HCT116 (cell line): ENCODE measurements around the gene M1AP. TPM values are rescaled to one million over a fixed set of nuclear protein-coding genes. Genes with fewer than 3 reads are reported as not detected.

Experiments
- ATAC-seq: fragments of 200-7000 bp; cut with Tn5 transposase; 2 replicates; pipeline ENCODE4 v1.9.1; 2020; ENCODE audit warnings: mild to moderate bottlenecking, moderate library complexity
- BruUV-seq: library from RNA; stranded (reverse); fragments of 400-500 nt; replicated peaks from 2 replicates; lab custom pipeline; 2021; lab: Mats Ljungman, UMichigan
- CTCF ChIA-PET: fragments of 300-600 bp; sonication (Branson Sonifier 250); formaldehyde crosslinking; loops from one replicate; lab custom pipeline; 2021; ENCODE audit warnings: antibody characterized with exemption; lab: Charles Lee
- POLR2A ChIA-PET: fragments of 300-600, 350-600 bp; sonication (Branson Sonifier 250); formaldehyde crosslinking; loops from one replicate; lab custom pipeline; 2021; ENCODE audit warnings: antibody characterized with exemption; lab: Charles Lee
- RAD21 ChIA-PET, 2 experiments: fragments of 300-600 bp; sonication (Branson Sonifier 250); formaldehyde crosslinking; loops; one replicate each; lab custom pipeline; 2023; ENCODE audit warnings: low total read pairs in 2 of 2; ENCODE audit not compliant: uncharacterized antibody in 2 of 2, unreplicated experiment in 2 of 2, low non-redundant PET in 1 of 2; lab: Charles Lee
- DNase-seq: peaks from one replicate; pipeline ENCODE4 v3.0.0-alpha.2; 2010; ENCODE audit warnings: low read depth, low spot score
- H2AFZ ChIP-seq: fragments of 200-600 bp; shearing (Covaris generic), sonication (generic); 2 replicates; pipeline ENCODE4 v1.6.1; 2017; ENCODE audit warnings: low read depth, mixed run types, mixed read lengths, antibody characterized with exemption, low read length; ENCODE audit not compliant: poor library complexity, severe bottlenecking
- H3K27ac ChIP-seq: 2 replicates; pipeline ENCODE4 v1.5.1; 2012; ENCODE audit warnings: low read depth, low read length
- H3K27me3 ChIP-seq: fragments of 200-600 bp; sonication (generic); 2 replicates; pipeline ENCODE4 v1.6.1; 2016; ENCODE audit warnings: mixed run types, low read length, mixed read lengths; ENCODE audit not compliant: insufficient read depth
- H3K36me3 ChIP-seq, 2 experiments: fragments of 200-500 bp in 1 of 2; fragments of 200-600 bp in 1 of 2; sonication (Bioruptor generic) in 1 of 2; sonication (generic) in 1 of 2; 2 replicates each; pipeline versions ENCODE4 v1.5.1 to v1.6.1; 2014 to 2016; ENCODE audit warnings: low read length in 2 of 2, inconsistent platforms in 1 of 2, mixed read lengths in 1 of 2, mixed run types in 1 of 2; ENCODE audit not compliant: insufficient read depth in 2 of 2, control insufficient read depth in 1 of 2
- H3K4me1 ChIP-seq, 2 experiments: fragments of 200-600 bp in 1 of 2; sonication (generic) in 1 of 2; 2 replicates each; pipeline versions ENCODE4 v1.5.1 to v1.6.1; 2012 to 2017; ENCODE audit warnings: low read length in 2 of 2, inconsistent platforms in 1 of 2, mild to moderate bottlenecking in 1 of 2, mixed read lengths in 1 of 2, mixed run types in 1 of 2, moderate library complexity in 1 of 2; ENCODE audit not compliant: insufficient read depth in 2 of 2, control insufficient read depth in 1 of 2
- H3K4me2 ChIP-seq: fragments of 200-600 bp; sonication (generic); 2 replicates; pipeline ENCODE4 v1.6.1; 2017; ENCODE audit warnings: mixed run types, low read length, mixed read lengths
- H3K4me3 ChIP-seq, 2 experiments: fragments of 200-600 bp in 1 of 2; sonication (generic) in 1 of 2; replicated peaks in 1 of 2; 2 replicates each; pipeline ENCODE4 v1.5.1; 2011 to 2016; ENCODE audit warnings: low read length in 2 of 2, control low read depth in 1 of 2, low read depth in 1 of 2, mild to moderate bottlenecking in 1 of 2, mixed read lengths in 1 of 2, mixed run types in 1 of 2
- H3K79me2 ChIP-seq: fragments of 200-600 bp; sonication (generic); 2 replicates; pipeline ENCODE4 v1.6.1; 2017; ENCODE audit warnings: mild to moderate bottlenecking, mixed run types, low read length, moderate library complexity, mixed read lengths; ENCODE audit not compliant: insufficient read depth
- H3K9ac ChIP-seq: fragments of 200-600 bp; sonication (generic); 2 replicates; pipeline ENCODE4 v1.6.1; 2016; ENCODE audit warnings: low read length, mixed read lengths
- H3K9me2 ChIP-seq: fragments of 200-600 bp; sonication (generic), shearing (Covaris generic); 2 replicates; pipeline ENCODE4 v1.6.1; 2017; ENCODE audit warnings: mixed run types, mild to moderate bottlenecking, moderate library complexity; ENCODE audit not compliant: insufficient read depth
- H3K9me3 ChIP-seq, 2 experiments: fragments of 200-500 bp in 1 of 2; fragments of 200-600 bp in 1 of 2; sonication (Bioruptor generic) in 1 of 2; sonication (generic) in 1 of 2; 2 replicates each; pipeline ENCODE4 v1.6.1; 2014 to 2017; ENCODE audit warnings: low read length in 2 of 2, mixed read lengths in 2 of 2, inconsistent platforms in 1 of 2, low read depth in 1 of 2, mild to moderate bottlenecking in 1 of 2, mixed run types in 1 of 2, moderate library complexity in 1 of 2; ENCODE audit not compliant: control insufficient read depth in 1 of 2, insufficient read depth in 1 of 2
- H4K20me1 ChIP-seq: fragments of 200-600 bp; sonication (generic), shearing (Covaris generic); 2 replicates; pipeline ENCODE4 v1.6.1; 2017; ENCODE audit warnings: mixed run types, mild to moderate bottlenecking, moderate library complexity; ENCODE audit not compliant: insufficient read depth
- CBX3 ChIP-seq: IDR thresholded peaks from 2 replicates; pipeline ENCODE4 v1.6.1; 2012; ENCODE audit warnings: low read depth
- CTCF ChIP-seq, 3 experiments: fragments of 200-600 bp in 1 of 3; sonication (generic) in 1 of 3; IDR thresholded peaks in 2 of 3; conservative IDR thresholded peaks in 1 of 3; 2 replicates each; pipeline ENCODE4 v1.5.1; 2012 to 2017; ENCODE audit warnings: low read depth in 2 of 3, low read length in 2 of 3, antibody characterized with exemption in 1 of 3, borderline replicate concordance in 1 of 3, control low read depth in 1 of 3, mild to moderate bottlenecking in 1 of 3, mixed read lengths in 1 of 3, mixed run types in 1 of 3, moderate library complexity in 1 of 3; ENCODE audit not compliant: insufficient read depth in 1 of 3
- EGR1 ChIP-seq: IDR thresholded peaks from 2 replicates; pipeline ENCODE4 v1.6.1; 2012; ENCODE audit warnings: low read depth
- EZH2phosphoT487 ChIP-seq: fragments of 200-600 bp; IDR thresholded peaks from 2 replicates; pipeline ENCODE4 v1.6.1; 2018; ENCODE audit warnings: antibody characterized with exemption, borderline replicate concordance
- FOSL1 ChIP-seq: IDR thresholded peaks from 2 replicates; pipeline ENCODE4 v1.6.1; 2012; ENCODE audit warnings: low read depth
- JUND ChIP-seq: IDR thresholded peaks from 2 replicates; pipeline ENCODE4 v1.6.1; 2012
- RAD21 ChIP-seq: IDR thresholded peaks from 2 replicates; pipeline ENCODE4 v1.6.1; 2012; ENCODE audit warnings: low read depth, mild to moderate bottlenecking
- SP1 ChIP-seq: IDR thresholded peaks from 2 replicates; pipeline ENCODE4 v1.6.1; 2012; ENCODE audit warnings: low read depth
- ZNF274 ChIP-seq: fragments of 200-500 bp; sonication (Bioruptor generic); IDR thresholded peaks from 2 replicates; pipeline ENCODE4 v1.6.1; 2014; ENCODE audit warnings: mild to moderate bottlenecking, low read depth, low read length, inconsistent platforms
- intact Hi-C: fragments of 100-400 bp; cut with micrococcal nuclease; formaldehyde crosslinking; loops from 2 replicates; pipeline ENCODE4 v1.10.0; 2022
- total RNA-seq: library from RNA; stranded (reverse); gene quantifications from one replicate; pipeline ENCODE4 v1.2.1, GENCODE V29; 2021; ENCODE audit not compliant: unreplicated experiment
- TF ChIP-seq, protein P1 (sequence below): IDR thresholded peaks from 2 replicates; pipeline ENCODE4 v1.6.1; 2012; ENCODE audit warnings: low read depth
- TF ChIP-seq, protein P2 (sequence below): IDR thresholded peaks from 2 replicates; pipeline ENCODE4 v1.6.1; 2011; ENCODE audit warnings: mild to moderate bottlenecking, low read length, moderate library complexity; ENCODE audit not compliant: insufficient replicate concordance; ENCODE audit errors: extremely low read depth

Gene M1AP
- total RNA-seq, 1 experiment from 2014 or later: 28.2 TPM

- ATAC-seq (no peak), DNase-seq (no peak)
- Histone ChIP-seq H3K27me3 (no peaks in the 10 kb centered on the region), H3K27ac (no peak overlapping the region), H3K4me2 (no peak overlapping the region), H3K79me2 (no peaks in the 10 kb centered on the region), H3K9me3 (no peaks in the 10 kb centered on the region), H3K9me2 (no peaks in the 10 kb centered on the region), H2AFZ (no peak overlapping the region), H3K36me3 (no peaks in the 10 kb centered on the region), H3K4me3 (no peak overlapping the region), H4K20me1 (no peaks in the 10 kb centered on the region), H3K9ac (no peak overlapping the region), H3K4me1 (no peaks in the 10 kb centered on the region)
- ChIA-PET POLR2A (no interaction called here), RAD21 (no interaction called here), CTCF (no interaction called here)
- TF ChIP-seq EGR1 (no peak), FOSL1 (no peak), EZH2phosphoT487 (no peak), RAD21 (no peak), JUND (no peak), CTCF (IDR thresholded peaks at IDR 0.05 in 2 of 3, conservative IDR thresholded peaks at IDR 0.05 in 1 of 3; ENCODE audit: borderline replicate concordance in 1 of 3, insufficient read depth in 1 of 3, low read depth in 2 of 3, low read length in 2 of 3) (no peak), ZNF274 (no peak), CBX3 (no peak), SP1 (no peak)
- TF ChIP-seq, protein P1, sequence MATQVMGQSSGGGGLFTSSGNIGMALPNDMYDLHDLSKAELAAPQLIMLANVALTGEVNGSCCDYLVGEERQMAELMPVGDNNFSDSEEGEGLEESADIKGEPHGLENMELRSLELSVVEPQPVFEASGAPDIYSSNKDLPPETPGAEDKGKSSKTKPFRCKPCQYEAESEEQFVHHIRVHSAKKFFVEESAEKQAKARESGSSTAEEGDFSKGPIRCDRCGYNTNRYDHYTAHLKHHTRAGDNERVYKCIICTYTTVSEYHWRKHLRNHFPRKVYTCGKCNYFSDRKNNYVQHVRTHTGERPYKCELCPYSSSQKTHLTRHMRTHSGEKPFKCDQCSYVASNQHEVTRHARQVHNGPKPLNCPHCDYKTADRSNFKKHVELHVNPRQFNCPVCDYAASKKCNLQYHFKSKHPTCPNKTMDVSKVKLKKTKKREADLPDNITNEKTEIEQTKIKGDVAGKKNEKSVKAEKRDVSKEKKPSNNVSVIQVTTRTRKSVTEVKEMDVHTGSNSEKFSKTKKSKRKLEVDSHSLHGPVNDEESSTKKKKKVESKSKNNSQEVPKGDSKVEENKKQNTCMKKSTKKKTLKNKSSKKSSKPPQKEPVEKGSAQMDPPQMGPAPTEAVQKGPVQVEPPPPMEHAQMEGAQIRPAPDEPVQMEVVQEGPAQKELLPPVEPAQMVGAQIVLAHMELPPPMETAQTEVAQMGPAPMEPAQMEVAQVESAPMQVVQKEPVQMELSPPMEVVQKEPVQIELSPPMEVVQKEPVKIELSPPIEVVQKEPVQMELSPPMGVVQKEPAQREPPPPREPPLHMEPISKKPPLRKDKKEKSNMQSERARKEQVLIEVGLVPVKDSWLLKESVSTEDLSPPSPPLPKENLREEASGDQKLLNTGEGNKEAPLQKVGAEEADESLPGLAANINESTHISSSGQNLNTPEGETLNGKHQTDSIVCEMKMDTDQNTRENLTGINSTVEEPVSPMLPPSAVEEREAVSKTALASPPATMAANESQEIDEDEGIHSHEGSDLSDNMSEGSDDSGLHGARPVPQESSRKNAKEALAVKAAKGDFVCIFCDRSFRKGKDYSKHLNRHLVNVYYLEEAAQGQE: no peak
- TF ChIP-seq, protein P2, sequence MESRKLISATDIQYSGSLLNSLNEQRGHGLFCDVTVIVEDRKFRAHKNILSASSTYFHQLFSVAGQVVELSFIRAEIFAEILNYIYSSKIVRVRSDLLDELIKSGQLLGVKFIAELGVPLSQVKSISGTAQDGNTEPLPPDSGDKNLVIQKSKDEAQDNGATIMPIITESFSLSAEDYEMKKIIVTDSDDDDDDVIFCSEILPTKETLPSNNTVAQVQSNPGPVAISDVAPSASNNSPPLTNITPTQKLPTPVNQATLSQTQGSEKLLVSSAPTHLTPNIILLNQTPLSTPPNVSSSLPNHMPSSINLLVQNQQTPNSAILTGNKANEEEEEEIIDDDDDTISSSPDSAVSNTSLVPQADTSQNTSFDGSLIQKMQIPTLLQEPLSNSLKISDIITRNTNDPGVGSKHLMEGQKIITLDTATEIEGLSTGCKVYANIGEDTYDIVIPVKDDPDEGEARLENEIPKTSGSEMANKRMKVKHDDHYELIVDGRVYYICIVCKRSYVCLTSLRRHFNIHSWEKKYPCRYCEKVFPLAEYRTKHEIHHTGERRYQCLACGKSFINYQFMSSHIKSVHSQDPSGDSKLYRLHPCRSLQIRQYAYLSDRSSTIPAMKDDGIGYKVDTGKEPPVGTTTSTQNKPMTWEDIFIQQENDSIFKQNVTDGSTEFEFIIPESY: no peak
- intact Hi-C loops: no loop called here
- BruUV-seq: no TSS peak
These were observed 28.4 kb downstream of the M1AP start for GRCh38 chr2:74619651-74620297.
